Measurements from ENCODE around the gene P2RY14. TPM values are rescaled to one million over a fixed set of nuclear protein-coding genes. Genes with fewer than 3 reads are reported as not detected.

P2RY14 gene
- polyA plus RNA-seq, 1 donor (not counting 4 experiments of a cell fraction or from before 2014, with no cell fraction given) = not detected

GRCh38 chr3:151218136-151218535, 60.2 kb downstream of the P2RY14 start:
- dilution Hi-C loops (cut with MboI; ENCODE audit: extremely low pct_ligation_motif_present, low sequenced_read_pairs) = no loop called here

GRCh38 chr3:151216641-151217607, 61.4 kb downstream of the P2RY14 start:
- Histone ChIP-seq H3K79me2 (ENCODE audit: control insufficient read depth, insufficient read depth, low read length) (no peaks in the 10 kb centered on the region), H3K27me3 (ENCODE audit: control insufficient read depth, extremely low read depth, insufficient read depth, low read length) (no peaks in the 10 kb centered on the region), H3K9me3 (ENCODE audit: control insufficient read depth, low read depth, low read length) (no peaks in the 10 kb centered on the region), H3K9ac (ENCODE audit: control insufficient read depth, extremely low read depth, insufficient read depth, low read length) (no peak overlapping the region), H3K36me3 (ENCODE audit: control insufficient read depth in 2 of 2, extremely low read depth in 1 of 2, insufficient read depth in 2 of 2, low read length in 2 of 2) (no peaks in the 10 kb centered on the region), H3K4me2 (ENCODE audit: control insufficient read depth, extremely low read depth, insufficient read depth, low read depth, low read length) (no peak overlapping the region), H2AFZ (ENCODE audit: control insufficient read depth, low read length) (no peak overlapping the region), H4K20me1 (ENCODE audit: control insufficient read depth, extremely low read depth, insufficient read depth, low read length) (no peaks in the 10 kb centered on the region), H3K9me1 (ENCODE audit: control insufficient read depth, extremely low read depth, insufficient read depth, low read length) (no peaks in the 10 kb centered on the region), H3K4me3 (ENCODE audit: control insufficient read depth in 2 of 3, extremely low read depth in 1 of 3, insufficient read depth in 2 of 3, low read depth in 1 of 3, low read length in 3 of 3) (no peak overlapping the region), H3K27ac (ENCODE audit: control insufficient read depth, insufficient read depth, low read length) (no peak overlapping the region), H3K4me1 (ENCODE audit: control insufficient read depth, extremely low read depth, insufficient read depth, low read length) (peaks cover 12% of the 10 kb centered on the region)
- FAIRE-seq (no peak), DNase-seq (ENCODE audit: low read depth, low spot score) (no peak)
- dilution Hi-C loops (cut with MboI; ENCODE audit: extremely low pct_ligation_motif_present, low sequenced_read_pairs) = no loop called here
- no peak for TF ChIP-seq CTCF (optimal IDR thresholded peaks at IDR 0.05 in 1 of 3, IDR thresholded peaks at IDR 0.05 in 1 of 3, conservative IDR thresholded peaks at IDR 0.05 in 1 of 3; ENCODE audit: extremely low read depth in 1 of 3, insufficient read depth in 2 of 3, low read length in 3 of 3)

More at GRCh38 chr3:151218136-151218535, 60.2 kb downstream of the P2RY14 start:
- no peak overlapping the region for H2AFZ ChIP-seq (ENCODE audit: control insufficient read depth, low read length)
- no peak overlapping the region for H3K4me2 ChIP-seq (ENCODE audit: control insufficient read depth, extremely low read depth, insufficient read depth, low read depth, low read length)
- H3K9me1 ChIP-seq (ENCODE audit: control insufficient read depth, extremely low read depth, insufficient read depth, low read length) = no peaks in the 10 kb centered on the region
- no peak overlapping the region for H3K9ac ChIP-seq (ENCODE audit: control insufficient read depth, extremely low read depth, insufficient read depth, low read length)
- H3K4me3 ChIP-seq (ENCODE audit: control insufficient read depth in 2 of 3, extremely low read depth in 1 of 3, insufficient read depth in 2 of 3, low read depth in 1 of 3, low read length in 3 of 3) = no peak overlapping the region
- H3K9me3 ChIP-seq (ENCODE audit: control insufficient read depth, low read depth, low read length) = no peaks in the 10 kb centered on the region
- H3K27ac ChIP-seq (ENCODE audit: control insufficient read depth, insufficient read depth, low read length) = no peak overlapping the region
- no peak for TF ChIP-seq CTCF (optimal IDR thresholded peaks at IDR 0.05 in 1 of 3, IDR thresholded peaks at IDR 0.05 in 1 of 3, conservative IDR thresholded peaks at IDR 0.05 in 1 of 3; ENCODE audit: extremely low read depth in 1 of 3, insufficient read depth in 2 of 3, low read length in 3 of 3)
- no peak for TF ChIP-seq EZH2 (IDR thresholded peaks at IDR 0.05; ENCODE audit: low read length)
- no peaks in the 10 kb centered on the region for H4K20me1 ChIP-seq (ENCODE audit: control insufficient read depth, extremely low read depth, insufficient read depth, low read length)
- H3K36me3 ChIP-seq (ENCODE audit: control insufficient read depth in 2 of 2, extremely low read depth in 1 of 2, insufficient read depth in 2 of 2, low read length in 2 of 2) = no peaks in the 10 kb centered on the region
- H3K4me1 ChIP-seq (ENCODE audit: control insufficient read depth, extremely low read depth, insufficient read depth, low read length) = peaks cover 12% of the 10 kb centered on the region
- DNase-seq (ENCODE audit: low read depth, low spot score) (no peak), FAIRE-seq (no peak)
- H3K27me3 ChIP-seq (ENCODE audit: control insufficient read depth, extremely low read depth, insufficient read depth, low read length) = no peaks in the 10 kb centered on the region
- no peaks in the 10 kb centered on the region for H3K79me2 ChIP-seq (ENCODE audit: control insufficient read depth, insufficient read depth, low read length)
